Lower leg skin (tissue), 4 donors: ENCODE measurements around the gene SULT2A1. TPM values are rescaled to one million over a fixed set of nuclear protein-coding genes. Genes with fewer than 3 reads are reported as not detected.
A peak's percentile ranks its signal among the peaks of the same experiment; 100 is the strongest.
"Not testable (repeated sequence)": the region's sequence is repeated elsewhere in the genome, so short reads cannot be mapped to it uniquely, and the experiment has no call there.

Experiments
- DNase-seq, 2 donors: peaks; one replicate each; pipeline ENCODE4 v3.0.0-alpha.2; 2019; ENCODE audit warnings: low spot score in 2 of 2
- H3K4me3 ChIP-seq: fragments of 200-600 bp; sonication (generic); 2 replicates; pipeline ENCODE4 v1.5.1; 2017; ENCODE audit warnings: mild to moderate bottlenecking, low read depth; ENCODE audit not compliant: poor library complexity, severe bottlenecking
- POLR2A ChIP-seq, 2 donors: fragments of 450-650 bp; IDR thresholded peaks; one replicate each; pipeline ENCODE4 v1.6.1; 2016 to 2017; ENCODE audit warnings: antibody characterized with exemption in 2 of 2, mild to moderate bottlenecking in 1 of 2, moderate library complexity in 1 of 2
- whole genome bisulfite sequencing, 2 donors: methylation state at CpG; one replicate each; pipeline ENCODE4 v1.1.5; 2018; 5-methylcytosine and 5-hydroxymethylcytosine counted together
- intact Hi-C: fragments of 100-400 bp; cut with DNase I; formaldehyde crosslinking; loops from one replicate; pipeline ENCODE4 v1.15.0; 2023; ENCODE audit warnings: low total_unique reads
- total RNA-seq, 4 donors: library from RNA; depleted of rRNA; stranded (reverse); fragments of >200 nt; gene quantifications; one replicate each; pipeline ENCODE4 v1.1.0, GENCODE V29; 2016
- TF ChIP-seq, protein P1 (sequence below), 3 donors: fragments of 450-650 bp; IDR thresholded peaks; one replicate each; pipeline ENCODE4 v1.5.1; 2016; ENCODE audit warnings: antibody characterized with exemption in 3 of 3, mild to moderate bottlenecking in 3 of 3, moderate library complexity in 2 of 3

SULT2A1 gene
- not detected for total RNA-seq

DNA sequence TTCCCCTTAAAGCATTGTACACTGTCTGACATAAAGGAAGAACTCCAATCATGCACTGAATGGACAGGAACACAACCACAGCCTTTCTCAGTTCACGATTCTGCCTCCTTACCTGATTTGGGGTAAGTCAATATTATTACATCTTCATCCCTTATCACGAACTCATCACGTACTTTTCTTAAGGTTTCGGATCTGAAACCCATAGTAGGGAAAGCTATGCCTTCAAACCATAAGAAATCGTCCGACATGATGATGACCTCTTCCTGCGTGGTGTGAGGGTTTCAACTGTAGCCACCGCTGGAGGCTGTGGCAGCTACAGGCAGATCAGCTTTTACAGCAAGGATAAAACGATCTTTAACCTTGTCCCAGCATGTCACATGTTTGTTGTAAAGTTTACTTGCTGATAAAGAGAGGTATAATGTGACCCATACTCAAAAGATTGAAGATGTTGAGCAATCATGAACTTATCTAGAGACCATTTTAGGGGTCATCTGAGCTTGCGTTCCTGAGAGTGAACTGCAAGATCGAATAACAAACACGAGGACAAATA is at the start of gene SULT2A1:
SULT2A1 (minus strand) TSS at position 306 of the 550 bp plus-strand sequence; CDS start at position 248, 58 bp downstream.
- peak in 1 of 2 donors; percentile 29 for DNase-seq
- WGBS, 2 donors: 73% methylated on average over 12 of the region's 12 CpGs
- no peak within 1 kb of the TSS for H3K4me3 ChIP-seq
- intact Hi-C loops: no loop called here
- TF ChIP-seq, protein P1, sequence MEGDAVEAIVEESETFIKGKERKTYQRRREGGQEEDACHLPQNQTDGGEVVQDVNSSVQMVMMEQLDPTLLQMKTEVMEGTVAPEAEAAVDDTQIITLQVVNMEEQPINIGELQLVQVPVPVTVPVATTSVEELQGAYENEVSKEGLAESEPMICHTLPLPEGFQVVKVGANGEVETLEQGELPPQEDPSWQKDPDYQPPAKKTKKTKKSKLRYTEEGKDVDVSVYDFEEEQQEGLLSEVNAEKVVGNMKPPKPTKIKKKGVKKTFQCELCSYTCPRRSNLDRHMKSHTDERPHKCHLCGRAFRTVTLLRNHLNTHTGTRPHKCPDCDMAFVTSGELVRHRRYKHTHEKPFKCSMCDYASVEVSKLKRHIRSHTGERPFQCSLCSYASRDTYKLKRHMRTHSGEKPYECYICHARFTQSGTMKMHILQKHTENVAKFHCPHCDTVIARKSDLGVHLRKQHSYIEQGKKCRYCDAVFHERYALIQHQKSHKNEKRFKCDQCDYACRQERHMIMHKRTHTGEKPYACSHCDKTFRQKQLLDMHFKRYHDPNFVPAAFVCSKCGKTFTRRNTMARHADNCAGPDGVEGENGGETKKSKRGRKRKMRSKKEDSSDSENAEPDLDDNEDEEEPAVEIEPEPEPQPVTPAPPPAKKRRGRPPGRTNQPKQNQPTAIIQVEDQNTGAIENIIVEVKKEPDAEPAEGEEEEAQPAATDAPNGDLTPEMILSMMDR (IDR thresholded peaks at IDR 0.05): no peak
- TF ChIP-seq POLR2A (IDR thresholded peaks at IDR 0.05): no peak

- WGBS, 2 donors: no CpG with 5 or more reads among the region's 20 CpGs
- DNase-seq, intact Hi-C loops, H3K4me3 ChIP-seq: not testable (repeated sequence)
These were observed 42.5 kb upstream of the SULT2A1 start for GRCh38 chr19:47928581-47928980.

- intact Hi-C loops, DNase-seq, H3K4me3 ChIP-seq: not testable (repeated sequence)
- 0 to 1% methylated on average over 13 of the region's 15 CpGs for WGBS, 2 donors
These were observed 34.0 kb upstream of the SULT2A1 start for GRCh38 chr19:47920107-47920506.

- H3K4me3 ChIP-seq, intact Hi-C loops: not testable (repeated sequence)
- 87 to 92% methylated on average over 1 to 2 of the region's 2 CpGs for WGBS, 2 donors
- DNase-seq: peak in 1 of 2 donors; percentile 14
These were observed 24.1 kb upstream of the SULT2A1 start for GRCh38 chr19:47910191-47910590.

DNA sequence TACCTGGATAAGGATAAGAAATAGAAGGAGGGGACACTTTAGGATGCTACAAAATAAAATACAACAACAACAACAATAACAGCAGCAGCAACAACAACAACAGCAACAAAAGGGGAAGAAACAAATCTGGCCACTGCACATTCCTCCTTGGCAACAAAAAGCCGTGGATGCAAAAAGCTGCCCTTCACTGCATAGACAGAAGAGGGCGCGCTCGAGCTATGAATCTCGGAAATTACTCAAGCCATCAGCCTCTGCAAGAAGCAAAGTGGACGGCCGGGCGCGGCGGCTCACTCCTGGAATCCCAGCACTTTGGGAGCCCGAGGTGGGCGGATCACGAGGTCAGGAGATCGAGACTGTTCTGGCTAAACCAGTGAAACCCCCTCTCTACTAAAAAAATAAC is 23.2 kb upstream of the SULT2A1 start:
- H3K4me3 ChIP-seq, intact Hi-C loops: not testable (repeated sequence)
- WGBS, 2 donors: 0 to 2% methylated on average over 5 to 6 of the region's 14 CpGs
- peak; percentile 83 to 98 for DNase-seq

DNA sequence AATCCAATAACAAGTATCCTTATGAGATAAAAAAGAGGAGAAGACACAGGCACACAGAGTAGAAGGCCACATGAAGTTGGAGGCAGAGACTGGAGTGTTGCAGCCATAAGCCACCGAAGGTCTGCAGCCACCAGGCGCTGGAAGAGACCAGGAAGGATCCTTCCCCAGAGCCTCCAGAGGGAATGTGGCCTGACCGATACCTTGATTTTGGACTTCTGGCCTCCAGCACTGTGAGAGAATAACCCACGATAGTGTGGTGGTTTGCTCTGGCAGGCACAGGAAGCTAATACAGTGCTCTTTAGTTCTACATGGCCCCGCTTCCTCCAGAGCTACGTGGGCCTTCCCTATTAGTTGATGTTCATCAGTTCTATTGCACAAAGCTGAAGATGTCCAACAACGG is 15.3 kb upstream of the SULT2A1 start:
- intact Hi-C loops: no loop called here
- DNase-seq: peak in 1 of 2 donors; percentile 29
- no peak for TF ChIP-seq POLR2A (IDR thresholded peaks at IDR 0.05)
- TF ChIP-seq, protein P1 (IDR thresholded peaks at IDR 0.05): no peak
- WGBS, 2 donors: 79 to 83% methylated on average over 7 of the region's 7 CpGs
- H3K4me3 ChIP-seq: no peak overlapping the region

DNA sequence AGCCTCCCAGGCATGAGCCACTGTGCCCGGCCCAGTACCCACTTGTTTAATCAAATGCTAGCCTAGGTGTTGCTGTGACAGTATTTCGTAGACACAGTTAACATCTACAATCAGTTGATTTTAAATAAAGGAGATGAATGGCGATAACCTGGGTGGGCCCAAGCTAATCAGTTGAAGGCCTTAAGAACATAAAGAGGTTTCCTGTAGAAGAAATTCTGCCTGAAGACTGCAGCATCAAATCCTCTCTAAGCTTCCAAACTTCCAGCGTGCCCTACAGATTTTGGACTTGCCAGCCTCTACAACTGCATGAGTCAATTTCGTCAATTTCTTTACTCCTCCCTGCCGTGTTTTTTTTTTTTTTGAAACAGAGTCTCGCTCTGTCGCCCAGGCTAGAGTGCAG is 13.2 kb upstream of the SULT2A1 start:
- DNase-seq: no peak
- WGBS, 2 donors: 91 to 92% methylated on average over 8 of the region's 8 CpGs
- intact Hi-C loops: no loop called here
- no peak overlapping the region for H3K4me3 ChIP-seq
- TF ChIP-seq POLR2A (IDR thresholded peaks at IDR 0.05): no peak
- TF ChIP-seq, protein P1 (IDR thresholded peaks at IDR 0.05): no peak

GRCh38 chr19:47897861-47898260 is 11.7 kb upstream of the SULT2A1 start:
- no peak overlapping the region for H3K4me3 ChIP-seq
- no peak for TF ChIP-seq POLR2A (IDR thresholded peaks at IDR 0.05)
- TF ChIP-seq, protein P1 (IDR thresholded peaks at IDR 0.05): no peak
- peak in 1 of 2 donors; percentile 40 for DNase-seq
- WGBS, 2 donors: 47 to 68% methylated on average over 9 of the region's 9 CpGs
- intact Hi-C loops: no loop called here
